Activated T-cell treated with anti-CD3 and anti-CD28 coated beads for 48 hours (primary cell): ENCODE measurements around the gene UBE2F.
"Not testable (repeated sequence)": the region's sequence is repeated elsewhere in the genome, so short reads cannot be mapped to it uniquely, and the experiment has no call there.

Experiments
- DNase-seq: peaks from one replicate; pipeline ENCODE4 v3.0.0-alpha.2; 2020; ENCODE audit warnings: low read depth

The UBE2F gene

GRCh38 chr2:238053191-238053776, 86.5 kb downstream of the UBE2F start:
- no peak for DNase-seq

DNA sequence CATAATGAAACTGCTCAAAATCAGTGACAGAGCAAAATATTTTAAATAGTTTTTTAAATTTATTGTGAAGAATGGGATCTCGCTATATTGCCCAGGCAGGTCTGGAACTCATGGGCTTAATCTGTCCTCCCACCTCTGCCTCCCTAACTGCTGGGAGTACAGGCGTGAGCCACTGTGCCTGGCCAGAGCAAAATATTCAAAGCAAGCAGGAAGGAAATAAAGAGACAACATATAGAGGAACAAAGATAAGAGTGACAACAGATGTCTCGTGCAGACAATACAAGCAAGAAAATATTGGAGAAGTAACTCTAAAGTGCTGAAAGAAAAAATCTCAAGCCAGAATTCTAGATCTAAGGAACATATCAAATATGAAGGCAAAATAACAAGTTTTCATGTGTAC, 89.0 kb downstream of the UBE2F start:
- no peak for DNase-seq

- not testable (repeated sequence) for DNase-seq
Observed at GRCh38 chr2:238057696-238058575, 91.1 kb downstream of the UBE2F start.

DNA sequence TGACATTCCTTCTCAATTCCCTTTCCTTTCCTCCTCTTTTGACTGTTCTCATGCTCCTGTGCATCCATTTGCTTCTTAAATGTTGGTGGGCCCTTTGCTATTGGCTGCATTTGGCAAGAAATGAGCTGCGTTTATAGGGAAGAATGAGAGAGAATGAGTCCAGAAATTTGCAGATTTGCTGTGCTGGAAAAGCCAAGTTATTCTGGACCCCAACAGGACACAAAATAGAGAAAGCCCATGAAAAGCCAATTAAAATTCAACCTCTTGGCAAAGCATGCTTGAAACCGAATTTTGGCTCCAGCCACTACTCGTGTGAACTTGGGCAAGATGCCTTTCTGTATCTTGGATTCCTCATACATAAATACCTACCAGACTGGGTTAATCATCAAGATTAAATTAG, 92.7 kb downstream of the UBE2F start:
- DNase-seq = no peak

- DNase-seq = no peak
Observed at GRCh38 chr2:238060096-238060541, 93.3 kb downstream of the UBE2F start.

GRCh38 chr2:238060542-238061314, 93.9 kb downstream of the UBE2F start, which contains the start of gene SCLY:
TSS of gene SCLY (plus strand) at chr2:238061001. CDS start at chr2:238061055, 54 bp downstream.
- peak; percentile 97 for DNase-seq

- peak; percentile 24 for DNase-seq
Observed at GRCh38 chr2:238061315-238062202, 94.7 kb downstream of the UBE2F start.

GRCh38 chr2:238063414-238064189, 96.8 kb downstream of the UBE2F start:
- DNase-seq = no peak

- no peak for DNase-seq
Observed at GRCh38 chr2:238064376-238064775, 97.6 kb downstream of the UBE2F start.

DNA sequence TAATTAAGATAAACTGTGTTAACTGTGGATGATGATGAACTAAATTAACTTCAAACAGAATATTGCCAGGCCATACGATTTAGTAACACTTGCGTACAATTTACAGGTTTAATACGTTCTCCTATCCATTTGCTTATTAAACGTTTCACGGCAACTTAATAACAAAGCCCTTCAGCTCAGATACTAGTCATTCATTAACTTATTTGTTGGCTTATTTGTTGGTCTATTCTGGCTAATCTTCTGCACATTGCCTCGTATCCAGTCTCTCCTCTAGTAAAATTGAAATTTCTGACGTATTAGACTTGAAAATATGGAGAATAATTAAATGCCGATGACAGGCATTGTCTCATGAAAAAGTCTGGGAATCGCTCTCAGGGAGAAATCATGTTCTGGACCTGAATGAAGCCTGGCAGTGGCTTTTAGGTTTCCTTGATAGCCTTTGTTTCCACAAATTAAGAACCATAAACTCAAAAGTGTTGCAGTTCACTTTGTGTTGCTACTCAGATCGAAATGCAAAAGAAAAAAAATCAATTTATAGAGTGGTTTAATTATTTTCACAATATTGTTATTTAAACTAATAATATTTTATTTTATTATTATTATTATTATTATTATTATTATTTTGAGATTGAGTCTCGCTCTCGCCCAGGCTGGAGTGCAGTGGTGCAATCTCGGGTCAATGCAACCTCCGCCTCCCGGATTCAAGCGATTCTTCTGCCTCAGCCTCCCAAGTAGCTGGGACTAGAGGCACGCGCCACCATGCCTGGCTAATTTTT, 98.4 kb downstream of the UBE2F start:
- no peak for DNase-seq

DNA sequence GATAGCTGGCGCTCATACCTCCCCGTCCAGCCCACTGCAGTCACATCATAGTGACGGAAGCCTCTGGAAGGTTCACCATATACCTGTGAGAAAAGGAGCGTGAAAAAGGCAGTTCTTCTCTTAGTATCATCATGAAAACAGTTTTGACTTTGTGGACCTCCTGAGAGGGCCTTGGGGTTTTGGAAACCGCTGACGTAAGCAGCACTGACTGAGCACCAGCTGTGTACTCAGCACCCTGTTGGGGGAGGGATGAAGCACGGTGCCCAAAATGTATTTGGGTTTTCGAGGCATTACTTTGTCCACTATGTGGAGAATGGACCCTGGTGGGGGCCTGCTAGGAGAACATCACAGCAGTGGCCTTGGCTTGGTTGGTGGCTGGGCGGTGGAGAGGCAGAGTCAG, 99.4 kb downstream of the UBE2F start:
- no peak for DNase-seq

GRCh38 chr2:238066718-238067117, 99.9 kb downstream of the UBE2F start:
- DNase-seq = not testable (repeated sequence)

GRCh38 chr2:238067939-238068338, 101.1 kb downstream of the UBE2F start:
- no peak for DNase-seq

- no peak for DNase-seq
Observed at GRCh38 chr2:238069021-238069709, 102.4 kb downstream of the UBE2F start.

DNA sequence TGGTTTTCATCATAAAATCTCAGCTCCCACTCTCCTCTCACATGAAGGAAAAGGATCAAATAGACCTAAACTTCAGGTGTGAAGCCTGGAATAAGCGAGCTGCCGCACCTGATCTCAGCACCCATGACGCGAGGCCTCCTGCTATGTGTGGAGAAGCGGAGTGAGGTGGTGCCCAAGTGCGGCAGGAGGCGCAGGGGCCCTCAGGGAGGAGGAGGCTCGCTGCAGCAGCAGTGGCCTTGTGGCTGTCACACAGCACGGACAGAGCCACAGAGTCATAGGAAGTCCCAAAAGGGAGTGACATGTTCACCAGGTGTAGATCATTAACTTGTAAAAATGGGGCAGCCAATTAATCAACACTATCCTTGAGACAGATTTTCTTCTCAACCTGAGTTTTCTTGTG, 103.1 kb downstream of the UBE2F start:
- DNase-seq = no peak

- DNase-seq = no peak
Observed at GRCh38 chr2:238075397-238075796, 108.6 kb downstream of the UBE2F start.

DNA sequence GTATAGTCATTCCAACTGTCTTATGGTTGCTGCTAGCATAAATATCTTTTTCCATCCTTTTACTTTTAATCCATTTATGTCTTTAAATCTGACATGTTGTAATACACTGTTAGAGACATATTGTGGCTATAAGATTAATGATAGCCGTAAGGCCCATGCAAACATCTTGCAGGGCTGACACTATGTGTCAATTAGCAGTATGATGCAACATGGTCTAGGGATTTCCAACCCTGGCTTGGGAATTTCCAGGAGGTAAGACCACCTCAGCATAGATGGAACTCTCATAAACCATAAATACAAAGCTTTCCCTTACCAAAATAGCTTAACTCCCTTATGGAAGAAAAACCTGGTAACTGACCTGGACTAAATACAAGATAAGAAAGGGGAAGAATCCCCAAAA, 110.5 kb downstream of the UBE2F start:
- DNase-seq = no peak

GRCh38 chr2:238079874-238080327, 113.1 kb downstream of the UBE2F start:
- no peak for DNase-seq

- no peak for DNase-seq
Observed at GRCh38 chr2:238080518-238080917, 113.7 kb downstream of the UBE2F start.
